Bronchial epithelial cell (primary cell): Measurements from ENCODE around the gene BCAR3. TPM values are rescaled to one million over a fixed set of nuclear protein-coding genes. Genes with fewer than 3 reads are reported as not detected.

Source experiments
- DNase-seq: peaks from one replicate; pipeline ENCODE4 v3.0.0-alpha.2; 2010; ENCODE audit warnings: low read depth
- FAIRE-seq: peaks from 2 replicates; lab custom pipeline; 2011; peaks lifted over from hg19 to GRCh38; lab: Jason Lieb, UNC
- H3K27me3 ChIP-seq: 2 replicates; pipeline ENCODE4 v1.5.1; 2011; ENCODE audit warnings: low read length; ENCODE audit not compliant: control insufficient read depth, insufficient read depth
- H3K36me3 ChIP-seq: 2 replicates; pipeline ENCODE4 v1.5.1; 2011; ENCODE audit warnings: low read length; ENCODE audit not compliant: control insufficient read depth, insufficient read depth
- H3K4me3 ChIP-seq: 2 replicates; pipeline ENCODE4 v1.5.1; 2011; ENCODE audit warnings: mild to moderate bottlenecking, low read depth, low read length, control low read depth
- total RNA-seq: library from RNA; depleted of rRNA; stranded (reverse); fragments of >200 nt; gene quantifications from 2 replicates; pipeline ENCODE4 v1.2.1, GENCODE V29; 2014
- TF ChIP-seq, protein P1 (sequence below): IDR thresholded peaks from 2 replicates; pipeline ENCODE4 v1.5.1; 2011; ENCODE audit warnings: mild to moderate bottlenecking, moderate library complexity, low read length, control low read depth, inconsistent platforms; ENCODE audit not compliant: insufficient read depth, severe bottlenecking

BCAR3 gene
- total RNA-seq, 1 donor from 2014 or later: 69.5 TPM

DNA sequence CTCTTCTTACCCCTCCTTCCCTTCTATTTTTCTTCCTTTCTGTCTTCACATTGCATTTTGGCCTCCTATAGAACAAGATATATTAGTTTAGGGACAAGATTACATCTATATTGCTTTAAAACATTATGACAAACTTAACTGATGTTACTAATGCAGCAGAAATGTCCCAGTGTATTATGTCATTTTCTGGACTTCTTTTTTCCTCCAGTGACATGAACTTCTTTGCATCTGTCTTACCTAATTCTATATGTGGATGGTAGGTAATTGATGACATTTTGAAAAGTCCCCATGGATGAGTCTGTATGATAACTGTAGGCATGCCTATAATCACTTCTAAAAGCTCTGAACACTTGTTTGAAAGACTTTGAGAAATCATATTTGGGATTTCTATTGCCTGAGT is 144.2 kb downstream of the BCAR3 start:
- TF ChIP-seq, protein P1, sequence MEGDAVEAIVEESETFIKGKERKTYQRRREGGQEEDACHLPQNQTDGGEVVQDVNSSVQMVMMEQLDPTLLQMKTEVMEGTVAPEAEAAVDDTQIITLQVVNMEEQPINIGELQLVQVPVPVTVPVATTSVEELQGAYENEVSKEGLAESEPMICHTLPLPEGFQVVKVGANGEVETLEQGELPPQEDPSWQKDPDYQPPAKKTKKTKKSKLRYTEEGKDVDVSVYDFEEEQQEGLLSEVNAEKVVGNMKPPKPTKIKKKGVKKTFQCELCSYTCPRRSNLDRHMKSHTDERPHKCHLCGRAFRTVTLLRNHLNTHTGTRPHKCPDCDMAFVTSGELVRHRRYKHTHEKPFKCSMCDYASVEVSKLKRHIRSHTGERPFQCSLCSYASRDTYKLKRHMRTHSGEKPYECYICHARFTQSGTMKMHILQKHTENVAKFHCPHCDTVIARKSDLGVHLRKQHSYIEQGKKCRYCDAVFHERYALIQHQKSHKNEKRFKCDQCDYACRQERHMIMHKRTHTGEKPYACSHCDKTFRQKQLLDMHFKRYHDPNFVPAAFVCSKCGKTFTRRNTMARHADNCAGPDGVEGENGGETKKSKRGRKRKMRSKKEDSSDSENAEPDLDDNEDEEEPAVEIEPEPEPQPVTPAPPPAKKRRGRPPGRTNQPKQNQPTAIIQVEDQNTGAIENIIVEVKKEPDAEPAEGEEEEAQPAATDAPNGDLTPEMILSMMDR: no peak
- DNase-seq (no peak), FAIRE-seq (no peak)
- H3K27me3 ChIP-seq: no peaks in the 10 kb centered on the region
- H3K4me3 ChIP-seq: no peak overlapping the region
- H3K36me3 ChIP-seq: peaks cover 2% of the 10 kb centered on the region

DNA sequence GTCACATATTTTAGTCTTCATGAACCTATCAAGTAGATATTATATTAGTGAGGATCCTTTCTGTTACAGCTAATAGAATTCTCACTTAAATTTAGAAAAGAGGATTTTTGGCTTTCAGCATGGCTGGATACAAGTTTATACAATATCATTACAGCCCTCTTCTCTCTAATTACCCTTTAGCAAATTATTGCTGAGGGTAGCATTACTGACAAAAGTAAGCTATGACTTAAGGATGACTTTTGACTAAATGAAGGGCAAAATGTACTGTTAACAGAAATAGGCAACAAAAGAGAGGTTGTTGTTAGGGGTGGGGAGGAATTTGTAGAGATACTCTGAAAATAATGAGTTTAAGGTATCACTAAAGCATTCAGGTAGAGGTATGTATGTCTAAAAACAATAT is 148.0 kb downstream of the BCAR3 start:
- TF ChIP-seq, protein P1: no peak
- no peak for FAIRE-seq
- no peak overlapping the region for H3K4me3 ChIP-seq

DNA sequence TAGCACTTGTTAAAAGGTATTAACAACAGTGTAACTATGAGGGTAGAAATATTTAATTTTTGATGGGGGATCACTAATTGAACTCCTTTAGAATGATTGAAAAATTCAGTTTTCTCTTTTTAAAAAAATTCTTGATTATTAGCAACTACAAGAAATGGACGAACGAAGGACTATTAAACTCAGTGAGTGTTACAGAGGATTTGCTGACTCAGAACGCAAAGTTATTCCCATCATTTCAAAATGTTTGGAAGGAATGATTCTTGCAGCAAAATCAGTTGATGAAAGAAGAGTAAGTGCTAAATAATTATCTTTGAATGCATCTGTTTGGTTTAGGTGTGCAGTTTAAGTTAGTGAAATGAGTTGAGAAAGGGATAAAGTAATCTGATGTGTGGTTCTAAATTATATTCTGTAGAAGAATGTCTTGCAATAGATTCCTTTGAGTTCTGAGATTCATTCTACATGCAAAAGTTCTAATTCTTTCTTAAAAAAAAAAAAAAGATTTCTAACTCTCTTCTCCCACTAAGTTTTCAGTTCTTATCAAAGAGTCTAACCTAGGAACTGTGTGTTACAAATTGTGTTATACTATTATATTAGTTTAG is 148.8 kb downstream of the BCAR3 start:
- DNase-seq (no peak), FAIRE-seq (no peak)
- H3K27me3 ChIP-seq: no peaks in the 10 kb centered on the region
- H3K36me3 ChIP-seq: peaks cover 2% of the 10 kb centered on the region
- no peak overlapping the region for H3K4me3 ChIP-seq
- TF ChIP-seq, protein P1: no peak

More for the DNA sequence above, 148.0 kb downstream of the BCAR3 start:
- peaks cover 2% of the 10 kb centered on the region for H3K36me3 ChIP-seq
- no peak for DNase-seq
- no peaks in the 10 kb centered on the region for H3K27me3 ChIP-seq

DNA sequence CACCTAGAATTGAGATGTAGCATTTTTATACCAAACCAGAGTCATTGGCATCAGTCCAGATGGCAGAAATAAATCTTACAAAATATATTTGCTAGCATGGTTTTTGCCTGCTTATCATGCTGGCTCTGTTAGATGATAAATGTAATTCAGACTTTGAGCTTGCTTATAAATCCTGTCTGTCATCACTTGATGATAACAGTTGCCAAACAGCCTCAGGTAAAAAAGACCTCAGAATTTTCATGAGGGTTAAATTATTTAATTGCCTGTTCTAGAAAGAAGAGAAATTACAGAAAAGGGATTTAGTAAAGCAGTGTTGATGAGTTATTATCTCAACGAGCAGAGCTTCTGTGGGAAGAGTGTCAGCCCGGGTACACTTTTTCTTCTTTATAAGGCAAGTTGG is 150.4 kb downstream of the BCAR3 start:
- DNase-seq: no peak
- TF ChIP-seq, protein P1: no peak
- Histone ChIP-seq H3K27me3 (no peaks in the 10 kb centered on the region), H3K4me3 (no peak overlapping the region), H3K36me3 (peaks cover 3% of the 10 kb centered on the region)
- FAIRE-seq: no peak

DNA sequence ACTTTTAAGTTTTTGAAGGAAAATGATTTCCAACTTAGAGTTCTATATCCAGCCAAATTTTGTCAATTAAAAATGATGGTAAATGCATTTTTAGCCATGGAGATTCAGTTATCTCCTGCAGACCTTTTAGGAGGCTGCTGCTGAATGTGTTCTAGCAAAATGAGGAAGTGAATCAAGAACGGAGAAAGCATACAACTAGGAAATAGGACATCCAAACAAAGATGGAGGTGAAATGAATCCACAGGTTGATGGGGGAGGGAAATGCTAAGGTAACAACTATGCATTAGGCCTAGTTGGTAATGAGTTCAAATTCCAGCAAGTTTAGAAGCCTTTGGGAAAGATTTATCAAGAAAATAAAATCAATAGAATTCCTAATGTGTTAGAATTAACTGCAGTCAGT is 153.2 kb downstream of the BCAR3 start:
- Histone ChIP-seq H3K27me3 (no peaks in the 10 kb centered on the region), H3K36me3 (peaks cover 4% of the 10 kb centered on the region), H3K4me3 (no peak overlapping the region)
- TF ChIP-seq, protein P1: no peak
- FAIRE-seq: no peak
- no peak for DNase-seq

DNA sequence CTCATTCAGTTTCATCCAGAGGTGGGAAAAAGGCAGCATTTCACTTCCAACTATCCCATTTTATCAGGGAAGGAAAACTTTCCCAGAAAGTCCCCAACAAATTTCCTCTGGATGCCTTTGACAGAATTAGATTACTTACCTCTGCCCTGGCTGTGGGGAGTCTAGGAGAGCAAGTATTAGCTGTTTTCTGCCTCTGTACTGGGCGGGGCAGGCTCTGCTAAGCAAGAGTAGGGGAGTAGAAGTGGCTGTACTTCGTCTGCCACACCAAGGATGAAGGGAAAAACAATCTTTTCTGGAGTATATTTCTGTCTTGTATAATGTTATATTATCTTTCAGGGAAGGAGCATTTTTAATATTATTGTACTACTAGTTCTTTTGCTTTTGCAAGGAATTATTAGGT is 155.2 kb downstream of the BCAR3 start:
- DNase-seq (no peak), FAIRE-seq (no peak)
- H3K4me3 ChIP-seq: no peak overlapping the region
- H3K27me3 ChIP-seq: no peaks in the 10 kb centered on the region
- peaks cover 3% of the 10 kb centered on the region for H3K36me3 ChIP-seq
- TF ChIP-seq, protein P1: no peak
